IMR-90 (cell line): ENCODE measurements around the gene GATD1. TPM values are rescaled to one million over a fixed set of nuclear protein-coding genes. Genes with fewer than 3 reads are reported as not detected.

ENCODE experiments used
- ATAC-seq: fragments of 200-7000 bp; cut with Tn5 transposase; 2 replicates; pipeline ENCODE4 v1.9.1; 2020; ENCODE audit warnings: low read depth, mild to moderate bottlenecking, moderate library complexity
- BruUV-seq: library from RNA; stranded (reverse); fragments of 400-500 nt; replicated peaks from 2 replicates; lab custom pipeline; 2021; lab: Mats Ljungman, UMichigan
- CTCF ChIA-PET: fragments of 300-600 bp; formaldehyde crosslinking; extraction: SDS; loops from one replicate; lab custom pipeline; 2021; ENCODE audit warnings: antibody characterized with exemption; lab: Yijun Ruan, JAX
- POLR2A ChIA-PET: fragments of 300-600 bp; sonication (Branson Sonifier 250); formaldehyde crosslinking; loops from one replicate; lab custom pipeline; 2022; ENCODE audit warnings: antibody characterized with exemption; ENCODE audit not compliant: unreplicated experiment; lab: Charles Lee
- DNase-seq: peaks from one replicate; pipeline ENCODE4 v3.0.0; 2013
- H2AFZ ChIP-seq: replicated peaks from 2 replicates; pipeline ENCODE3; 2013; ENCODE audit warnings: low read length, mild to moderate bottlenecking; ENCODE audit not compliant: poor library complexity
- H2AK5ac ChIP-seq: 2 replicates; pipeline ENCODE4 v1.6.1; 2013; ENCODE audit warnings: low read depth, low read length, inconsistent platforms
- H2AK9ac ChIP-seq: replicated peaks from 2 replicates; pipeline ENCODE3; 2013; ENCODE audit warnings: mild to moderate bottlenecking, low read depth, low read length, moderate library complexity; ENCODE audit not compliant: poor library complexity
- H2BK120ac ChIP-seq: 2 replicates; pipeline ENCODE4 v1.6.1; 2013; ENCODE audit warnings: low read depth, low read length, inconsistent platforms
- H2BK15ac ChIP-seq: 3 replicates; pipeline ENCODE4 v1.6.1; 2013; ENCODE audit warnings: low read depth, low read length, inconsistent platforms
- H2BK20ac ChIP-seq: 2 replicates; pipeline ENCODE4 v1.6.1; 2013; ENCODE audit warnings: low read depth, mild to moderate bottlenecking, inconsistent platforms, low read length, moderate library complexity
- H2BK5ac ChIP-seq: 2 replicates; pipeline ENCODE4 v1.6.1; 2013; ENCODE audit warnings: mild to moderate bottlenecking, low read depth, low read length, inconsistent platforms; ENCODE audit not compliant: poor library complexity, severe bottlenecking
- H3K14ac ChIP-seq: replicated peaks from 2 replicates; pipeline ENCODE4 v1.6.1; 2013; ENCODE audit warnings: low read depth, low read length, inconsistent platforms
- H3K18ac ChIP-seq: 2 replicates; pipeline ENCODE4 v1.6.1; 2013; ENCODE audit warnings: low read depth, low read length, control low read depth
- H3K23ac ChIP-seq: 2 replicates; pipeline ENCODE4 v1.6.1; 2013; ENCODE audit warnings: low read depth, low read length, inconsistent platforms
- H3K27ac ChIP-seq: 2 replicates; pipeline ENCODE4 v1.5.1; 2013; ENCODE audit warnings: mild to moderate bottlenecking, control low read depth, low read length; ENCODE audit not compliant: insufficient read depth
- H3K27me3 ChIP-seq: 2 replicates; pipeline ENCODE4 v1.6.1; 2013; ENCODE audit warnings: low read length; ENCODE audit not compliant: control insufficient read depth, insufficient read depth
- H3K36me3 ChIP-seq: 2 replicates; pipeline ENCODE4 v1.6.1; 2013; ENCODE audit warnings: low read length, mixed read lengths; ENCODE audit not compliant: control insufficient read depth, insufficient read depth
- H3K4ac ChIP-seq: 2 replicates; pipeline ENCODE4 v1.6.1; 2013; ENCODE audit warnings: low read depth, low read length, inconsistent platforms
- H3K4me1 ChIP-seq: 2 replicates; pipeline ENCODE4 v1.6.1; 2013; ENCODE audit warnings: low read length, mixed read lengths; ENCODE audit not compliant: control insufficient read depth, insufficient read depth
- H3K4me2 ChIP-seq: 2 replicates; pipeline ENCODE4 v1.6.1; 2013; ENCODE audit warnings: low read depth, mild to moderate bottlenecking, control low read depth, low read length, moderate library complexity
- H3K4me3 ChIP-seq: 2 replicates; pipeline ENCODE4 v1.5.1; 2013; ENCODE audit warnings: low read depth, mild to moderate bottlenecking, control low read depth, low read length, moderate library complexity; ENCODE audit not compliant: insufficient read depth
- H3K56ac ChIP-seq: 2 replicates; pipeline ENCODE4 v1.6.1; 2013; ENCODE audit warnings: low read length, inconsistent platforms; ENCODE audit not compliant: insufficient read depth; ENCODE audit errors: extremely low read depth
- H3K79me1 ChIP-seq, 2 experiments: 2 replicates each; pipeline ENCODE4 v1.6.1; 2013; ENCODE audit warnings: low read length in 2 of 2, inconsistent platforms in 1 of 2, low read depth in 1 of 2
- H3K9ac ChIP-seq: 2 replicates; pipeline ENCODE4 v1.6.1; 2013; ENCODE audit warnings: low read depth, low read length, control low read depth
- H3K9me1 ChIP-seq: 2 replicates; pipeline ENCODE4 v1.6.1; 2013; ENCODE audit warnings: low read length, inconsistent platforms; ENCODE audit not compliant: insufficient read depth
- H3K9me3 ChIP-seq: 2 replicates; pipeline ENCODE4 v1.6.1; 2013; ENCODE audit warnings: low read length; ENCODE audit not compliant: control insufficient read depth, insufficient read depth
- H4K20me1 ChIP-seq: 2 replicates; pipeline ENCODE4 v1.6.1; 2013; ENCODE audit warnings: low read length, inconsistent platforms; ENCODE audit not compliant: insufficient read depth
- H4K5ac ChIP-seq: 2 replicates; pipeline ENCODE4 v1.6.1; 2013; ENCODE audit warnings: mild to moderate bottlenecking, low read depth, low read length, control low read depth
- H4K8ac ChIP-seq, 2 experiments: 2 replicates each; pipeline ENCODE4 v1.6.1; 2013; ENCODE audit warnings: low read depth in 2 of 2, low read length in 2 of 2, control low read depth in 1 of 2, inconsistent platforms in 1 of 2
- H4K91ac ChIP-seq: 2 replicates; pipeline ENCODE4 v1.6.1; 2013; ENCODE audit warnings: low read depth, low read length, inconsistent platforms; ENCODE audit not compliant: insufficient read depth
- BHLHE40 ChIP-seq: fragments of 150-350 bp; IDR thresholded peaks from 2 replicates; pipeline ENCODE4 v1.6.1; 2016; ENCODE audit warnings: mild to moderate bottlenecking, low read depth, low read length
- CEBPB ChIP-seq: IDR thresholded peaks from 2 replicates; pipeline ENCODE4 v1.6.1; 2012; ENCODE audit warnings: low read depth, low read length, improper control_type of control experiment
- CHD1 ChIP-seq: IDR thresholded peaks from 2 replicates; pipeline ENCODE4 v1.6.1; 2012; ENCODE audit warnings: low read depth, low read length, improper control_type of control experiment
- FOS ChIP-seq: fragments of 150-350 bp; IDR thresholded peaks from 2 replicates; pipeline ENCODE4 v1.6.1; 2016; ENCODE audit warnings: low read depth, low read length
- MAFK ChIP-seq: IDR thresholded peaks from 2 replicates; pipeline ENCODE4 v1.6.1; 2012; ENCODE audit warnings: low read depth, low read length, improper control_type of control experiment
- MAZ ChIP-seq: IDR thresholded peaks from 2 replicates; pipeline ENCODE4 v1.6.1; 2012; ENCODE audit warnings: low read depth, mild to moderate bottlenecking, low read length, improper control_type of control experiment, moderate library complexity, borderline replicate concordance
- MXI1 ChIP-seq: IDR thresholded peaks from 2 replicates; pipeline ENCODE4 v1.6.1; 2012; ENCODE audit warnings: low read depth, mild to moderate bottlenecking, low read length, moderate library complexity, borderline replicate concordance
- NFE2L2 ChIP-seq: fragments of 150-350 bp; IDR thresholded peaks from 2 replicates; pipeline ENCODE4 v1.6.1; 2016; ENCODE audit warnings: low read depth, mild to moderate bottlenecking, low read length
- RAD21 ChIP-seq: IDR thresholded peaks from 2 replicates; pipeline ENCODE4 v1.6.1; 2012; ENCODE audit warnings: low read length, improper control_type of control experiment
- RCOR1 ChIP-seq: IDR thresholded peaks from 2 replicates; pipeline ENCODE4 v1.6.1; 2012; ENCODE audit warnings: mild to moderate bottlenecking, low read length, improper control_type of control experiment; ENCODE audit not compliant: insufficient replicate concordance
- RFX5 ChIP-seq: IDR thresholded peaks from 2 replicates; pipeline ENCODE4 v1.8.0; 2012; ENCODE audit warnings: low read depth, mild to moderate bottlenecking, low read length, moderate library complexity
- WGBS, 2 experiments: methylation state at CpG; one replicate each; pipeline versions ENCODE4 v1.1.5 to v1.1.7; 2013; ENCODE audit warnings: missing lambda C conversion rate in 2 of 2; ENCODE audit not compliant: insufficient read length in 1 of 2; ENCODE audit errors: extremely low coverage in 2 of 2; 5-methylcytosine and 5-hydroxymethylcytosine counted together
- dilution Hi-C: fragments of 300-500 bp; cut with HindIII; formaldehyde crosslinking; loops from one replicate; pipeline ENCODE4 v1.14.3; 2018; ENCODE audit warnings: low sequenced_read_pairs; ENCODE audit not compliant: unreplicated experiment
- in situ Hi-C: fragments of 300-500 bp; cut with MboI; formaldehyde crosslinking; loops from 3 replicates; pipeline ENCODE4 v1.14.3; 2019; ENCODE audit warnings: low sequenced_read_pairs, inconsistent platforms, mixed read lengths
- intact Hi-C: fragments of 100-400 bp; cut with micrococcal nuclease; formaldehyde crosslinking; loops from 2 replicates; pipeline ENCODE4 v1.10.0; 2022
- polyA plus RNA-seq, 3 experiments: library from polyadenylated mRNA; depleted of rRNA; stranded (reverse); fragments of >200 nt; gene quantifications; 2 replicates each; pipeline ENCODE4 v1.2.3, GENCODE V29; 2012; ENCODE audit warnings: low replicate concordance in 1 of 3
- total RNA-seq: library from RNA; depleted of rRNA; stranded (reverse); fragments of >200 nt; gene quantifications from 2 replicates; pipeline ENCODE4 v1.2.3, GENCODE V29; 2012
- TF ChIP-seq, protein P1 (sequence below): fragments of 150-350 bp; IDR thresholded peaks from 2 replicates; pipeline ENCODE4 v1.6.1; 2016; ENCODE audit warnings: low read depth, mild to moderate bottlenecking, low read length, moderate library complexity, borderline replicate concordance
- TF ChIP-seq, protein P2 (sequence below): conservative IDR thresholded peaks from 2 replicates; pipeline ENCODE4 v1.5.1; 2012; ENCODE audit warnings: mild to moderate bottlenecking, low read depth, low read length, improper control_type of control experiment

GATD1 gene
- total and polyA plus RNA-seq, 2 of the 4 experiments (the other 2 are of a cell fraction) = 3.0 to 52.5 TPM

DNA sequence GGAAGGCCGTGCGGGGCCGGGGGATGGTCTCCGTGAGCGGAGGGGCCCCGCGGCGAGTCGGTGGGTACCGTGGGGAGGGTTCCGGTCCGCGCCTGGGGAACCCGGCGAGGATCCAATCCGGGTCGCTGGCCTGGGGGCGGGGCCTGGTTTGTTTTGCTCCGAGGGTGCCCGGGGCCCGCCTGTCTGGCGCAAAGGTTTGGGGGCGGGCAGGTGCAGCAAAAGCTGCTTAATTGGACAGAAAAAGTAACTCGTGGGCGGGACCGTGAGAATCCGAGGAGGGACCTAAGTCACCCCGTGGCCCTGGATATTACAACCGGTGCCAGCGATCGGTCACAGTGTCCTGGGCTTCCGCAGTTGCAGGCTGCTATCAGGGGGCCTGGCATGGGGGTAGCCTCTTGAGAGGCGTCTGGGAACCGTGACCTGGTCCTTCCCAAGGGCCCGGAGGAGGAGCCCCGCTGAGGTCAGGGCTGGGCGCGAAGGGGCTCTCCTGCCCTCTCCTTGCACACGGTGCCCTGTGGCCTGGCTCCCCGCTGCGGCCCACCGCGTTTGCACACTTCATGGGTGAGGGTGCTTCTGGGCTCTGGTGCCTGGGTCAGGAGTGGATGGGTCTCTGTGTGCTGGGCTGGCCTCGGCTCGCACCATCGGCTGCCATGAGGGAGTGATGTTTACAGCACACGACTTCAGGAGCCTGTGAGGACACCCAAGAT is 42.8 kb upstream of the GATD1 start:
- dilution Hi-C loops = no loop called here
- 0 out of 2 replicates have a peak overlapping the region, but pooled peaks have one; percentile 48 for H3K23ac ChIP-seq
- H4K8ac ChIP-seq = no peak overlapping the region
- H3K9me1 ChIP-seq = peaks cover 13% of the 10 kb centered on the region
- no peaks in the 10 kb centered on the region for H3K9me3 ChIP-seq
- H3K79me1 ChIP-seq = peaks cover 19 to 29% of the 10 kb centered on the region in 2 experiments
- H3K56ac ChIP-seq = no peak overlapping the region
- H2BK5ac ChIP-seq = peak overlapping the region; percentile 73
- 3% methylated on average over 37 of the region's 47 CpGs; no CpG with 5 or more reads in 1 of the 2 experiments for WGBS, 2 experiments
- peaks cover 21% of the 10 kb centered on the region for H3K4me1 ChIP-seq
- H3K4me2 ChIP-seq = peak overlapping the region; percentile 99
- H3K27ac ChIP-seq = peak overlapping the region; percentile 67; the same call in 1 of the 2 replicates
- peak overlapping the region; percentile 66 for H3K9ac ChIP-seq
- BruUV-seq = no TSS peak
- no peak overlapping the region for H2BK20ac ChIP-seq
- TF ChIP-seq NFE2L2 = no peak
- TF ChIP-seq RAD21 = no peak
- no peak for TF ChIP-seq BHLHE40
- TF ChIP-seq, protein P1, sequence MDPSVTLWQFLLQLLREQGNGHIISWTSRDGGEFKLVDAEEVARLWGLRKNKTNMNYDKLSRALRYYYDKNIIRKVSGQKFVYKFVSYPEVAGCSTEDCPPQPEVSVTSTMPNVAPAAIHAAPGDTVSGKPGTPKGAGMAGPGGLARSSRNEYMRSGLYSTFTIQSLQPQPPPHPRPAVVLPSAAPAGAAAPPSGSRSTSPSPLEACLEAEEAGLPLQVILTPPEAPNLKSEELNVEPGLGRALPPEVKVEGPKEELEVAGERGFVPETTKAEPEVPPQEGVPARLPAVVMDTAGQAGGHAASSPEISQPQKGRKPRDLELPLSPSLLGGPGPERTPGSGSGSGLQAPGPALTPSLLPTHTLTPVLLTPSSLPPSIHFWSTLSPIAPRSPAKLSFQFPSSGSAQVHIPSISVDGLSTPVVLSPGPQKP = no peak
- TF ChIP-seq MAZ = no peak
- TF ChIP-seq, protein P2, sequence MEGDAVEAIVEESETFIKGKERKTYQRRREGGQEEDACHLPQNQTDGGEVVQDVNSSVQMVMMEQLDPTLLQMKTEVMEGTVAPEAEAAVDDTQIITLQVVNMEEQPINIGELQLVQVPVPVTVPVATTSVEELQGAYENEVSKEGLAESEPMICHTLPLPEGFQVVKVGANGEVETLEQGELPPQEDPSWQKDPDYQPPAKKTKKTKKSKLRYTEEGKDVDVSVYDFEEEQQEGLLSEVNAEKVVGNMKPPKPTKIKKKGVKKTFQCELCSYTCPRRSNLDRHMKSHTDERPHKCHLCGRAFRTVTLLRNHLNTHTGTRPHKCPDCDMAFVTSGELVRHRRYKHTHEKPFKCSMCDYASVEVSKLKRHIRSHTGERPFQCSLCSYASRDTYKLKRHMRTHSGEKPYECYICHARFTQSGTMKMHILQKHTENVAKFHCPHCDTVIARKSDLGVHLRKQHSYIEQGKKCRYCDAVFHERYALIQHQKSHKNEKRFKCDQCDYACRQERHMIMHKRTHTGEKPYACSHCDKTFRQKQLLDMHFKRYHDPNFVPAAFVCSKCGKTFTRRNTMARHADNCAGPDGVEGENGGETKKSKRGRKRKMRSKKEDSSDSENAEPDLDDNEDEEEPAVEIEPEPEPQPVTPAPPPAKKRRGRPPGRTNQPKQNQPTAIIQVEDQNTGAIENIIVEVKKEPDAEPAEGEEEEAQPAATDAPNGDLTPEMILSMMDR = no peak
- no peak; the same call in 1 of the 2 replicates for TF ChIP-seq MXI1
- TF ChIP-seq CEBPB = no peak
- TF ChIP-seq MAFK = no peak
- no peak for TF ChIP-seq FOS
- TF ChIP-seq RFX5 = no peak
- TF ChIP-seq CHD1 = no peak
- no peak for TF ChIP-seq RCOR1
- no peak overlapping the region for H4K5ac ChIP-seq
- ATAC-seq = peak; percentile 53
- peaks cover 29% of the 10 kb centered on the region for H4K20me1 ChIP-seq
- peak overlapping the region; percentile 87 for H3K4me3 ChIP-seq
- H2BK120ac ChIP-seq = no peak overlapping the region
- H2AK9ac ChIP-seq = peak overlapping the region; percentile 94
- H4K91ac ChIP-seq = no peak overlapping the region
- peak overlapping the region; percentile 29; the same call in 1 of the 2 replicates for H3K14ac ChIP-seq
- peaks cover 24% of the 10 kb centered on the region for H3K36me3 ChIP-seq
- peak overlapping the region; percentile 89 for H2AFZ ChIP-seq
- peak overlapping the region; percentile 70; the same call in 1 of the 2 replicates for H2AK5ac ChIP-seq
- peak; percentile 59 for DNase-seq
- ChIA-PET POLR2A (interaction anchor here (1.2 to 1.8 kb wide), 4 partner anchors 11 to 16 kb away, joined by 4 to 8 read pairs (median 4); partner anchors contain the start of genes PIDD1 and RPLP2), CTCF (no interaction called here)
- no peak overlapping the region for H3K4ac ChIP-seq
- in situ Hi-C loops = no loop called here
- no peak overlapping the region for H3K18ac ChIP-seq
- H2BK15ac ChIP-seq = no peak overlapping the region
- no peaks in the 10 kb centered on the region for H3K27me3 ChIP-seq
- intact Hi-C loops = no loop called here
